ENCODE results near the gene UPK3BL2. TPM values are rescaled to one million over a fixed set of nuclear protein-coding genes. Genes with fewer than 3 reads are reported as not detected.
"Not testable (repeated sequence)": the region's sequence is repeated elsewhere in the genome, so short reads cannot be mapped to it uniquely, and the experiment has no call there.

UPK3BL2 gene
- polyA plus RNA-seq, 4 donors, result 5.8 to 15.4 (median 10.8) TPM

- FAIRE-seq; H3K36me3 ChIP-seq (ENCODE audit: control insufficient read depth in 3 of 3, insufficient read depth in 2 of 3, low read depth in 1 of 3, low read length in 3 of 3); DNase-seq; H3K9me3 ChIP-seq (ENCODE audit: control insufficient read depth in 2 of 2, insufficient read depth in 1 of 2, low read depth in 1 of 2, low read length in 1 of 2); H3K27ac ChIP-seq (ENCODE audit: low read depth in 1 of 3, low read length in 2 of 3); H3K4me3 ChIP-seq (ENCODE audit: low read depth in 1 of 3, low read length in 3 of 3); H3K27me3 ChIP-seq (ENCODE audit: control insufficient read depth in 3 of 3, insufficient read depth in 3 of 3, low read length in 3 of 3); H3K4me1 ChIP-seq (ENCODE audit: control insufficient read depth in 3 of 3, insufficient read depth in 2 of 3, low read depth in 1 of 3, low read length in 2 of 3): not testable (repeated sequence)
- WGBS, 3 donors, result no CpG with 5 or more reads among the region's 33 CpGs
Observed at GRCh38 chr7:102493220-102493935, 50.1 kb downstream of the UPK3BL2 start.

DNA sequence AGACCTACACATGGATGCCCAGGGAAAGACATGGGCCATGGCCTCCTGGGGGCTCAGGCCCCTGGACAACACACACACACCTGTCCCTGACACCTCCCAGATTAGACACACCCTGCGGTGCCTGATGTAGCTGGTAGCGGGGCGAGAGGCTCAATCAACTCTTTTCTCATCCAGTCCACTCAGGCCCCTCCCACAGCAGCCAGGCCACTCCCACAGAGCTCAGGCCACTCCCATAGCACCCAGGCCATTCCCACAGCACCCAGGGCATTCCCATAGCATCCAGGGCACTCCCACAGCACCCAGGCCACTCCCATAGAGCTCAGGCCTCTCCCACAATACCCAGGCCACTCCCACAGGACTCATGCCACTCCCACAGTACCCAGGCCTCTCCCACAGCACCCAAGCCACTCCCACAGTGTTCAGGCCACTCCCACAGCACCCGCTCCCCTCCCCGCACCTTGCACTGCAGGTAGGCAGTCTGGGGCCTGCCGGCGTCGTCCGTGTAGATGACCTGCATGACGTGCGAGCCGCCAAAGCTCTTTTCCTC is 52.9 kb downstream of the UPK3BL2 start:
- not testable (repeated sequence) for FAIRE-seq; H3K4me1 ChIP-seq (ENCODE audit: control insufficient read depth in 3 of 3, insufficient read depth in 2 of 3, low read depth in 1 of 3, low read length in 2 of 3); DNase-seq; H3K27me3 ChIP-seq (ENCODE audit: control insufficient read depth in 3 of 3, insufficient read depth in 3 of 3, low read length in 3 of 3); H3K36me3 ChIP-seq (ENCODE audit: control insufficient read depth in 3 of 3, insufficient read depth in 2 of 3, low read depth in 1 of 3, low read length in 3 of 3); H3K9me3 ChIP-seq (ENCODE audit: control insufficient read depth in 2 of 2, insufficient read depth in 1 of 2, low read depth in 1 of 2, low read length in 1 of 2); H3K27ac ChIP-seq (ENCODE audit: low read depth in 1 of 3, low read length in 2 of 3); H3K4me3 ChIP-seq (ENCODE audit: low read depth in 1 of 3, low read length in 3 of 3)
- 37 to 68% (median 40%) methylated on average over 2 to 3 of the region's 12 CpGs for WGBS, 3 donors

Other genes with a start within 250 kb of the UPK3BL2 start
- gene SPDYE6, start 187.3 kb downstream of the UPK3BL2 start, polyA plus RNA-seq, result 1 to 10 TPM in 1 of 4 donors, under 1 TPM in 1, not detected in 2; 0.09 to 3.3 TPM
- 10 to 100 TPM; 17.5 to 28.1 (median 20.1) TPM for gene PRKRIP1, start 147.3 kb downstream of the UPK3BL2 start, polyA plus RNA-seq
- gene ORAI2, start 110.1 kb downstream of the UPK3BL2 start, polyA plus RNA-seq, result 1 to 10 TPM in 3 of 4 donors, under 1 TPM in 1; 0.89 to 8.8 (median 5.4) TPM
- gene ALKBH4, start 78.8 kb downstream of the UPK3BL2 start, polyA plus RNA-seq, result 10 to 100 TPM in 1 of 4 donors, 1 to 10 TPM in 3; 6.7 to 10.1 (median 8.9) TPM
- 10 to 100 TPM in 3 of 4 donors, 1 to 10 TPM in 1; 8.6 to 17.4 (median 13.5) TPM for gene LRWD1, start 78.7 kb downstream of the UPK3BL2 start, polyA plus RNA-seq
- 100 to 1,000 TPM in 2 of 4 donors, 10 to 100 TPM in 2; 51.4 to 169 (median 110) TPM for gene POLR2J, start 64.8 kb downstream of the UPK3BL2 start, polyA plus RNA-seq
- 10 to 100 TPM; 14.2 to 58.4 (median 35.7) TPM for gene RASA4B, start 25.9 kb downstream of the UPK3BL2 start, polyA plus RNA-seq
- 1 to 10 TPM in 1 of 4 donors, under 1 TPM in 1, not detected in 2; 0.04 to 2.9 TPM for gene SPDYE2, start 7.5 kb upstream of the UPK3BL2 start, polyA plus RNA-seq
- 10 to 100 TPM; 31.6 to 63.0 (median 41.8) TPM for gene POLR2J3, start 28.9 kb upstream of the UPK3BL2 start, polyA plus RNA-seq
- gene RASA4, start 73.1 kb upstream of the UPK3BL2 start, polyA plus RNA-seq, result 10 to 100 TPM; 24.2 to 31.1 (median 27.2) TPM
- 10 to 100 TPM; 21.3 to 84.0 (median 54.3) TPM for gene UPK3BL1, start 99.1 kb upstream of the UPK3BL2 start, polyA plus RNA-seq
- 1 to 10 TPM in 1 of 4 donors, not detected in 3; 1.3 TPM for gene SPDYE2B, start 106.6 kb upstream of the UPK3BL2 start, polyA plus RNA-seq
- gene POLR2J2, start 128.0 kb upstream of the UPK3BL2 start, polyA plus RNA-seq, result 1 to 10 TPM; 1.1 to 7.8 (median 1.5) TPM
- gene FAM185A, start 205.3 kb upstream of the UPK3BL2 start, polyA plus RNA-seq, result 1 to 10 TPM; 5.4 to 7.5 (median 6.1) TPM

All from small intestine (tissue), 7 donors.